Activated T-cell treated with anti-CD3 and anti-CD28 coated beads, Interleukin-2, amount 50 U/mL, for 24 hours (primary cell): Measurements from ENCODE around the gene SRGN.
"Not testable (repeated sequence)": the region's sequence is repeated elsewhere in the genome, so short reads cannot be mapped to it uniquely, and the experiment has no call there.

Source experiments
- DNase-seq: peaks from one replicate; pipeline ENCODE4 v3.0.0-alpha.2; 2020
- H3K27ac Mint-ChIP-seq: 2 replicates; pipeline ENCODE4 v1.8.0; 2020; ENCODE audit warnings: mild to moderate bottlenecking, mixed read lengths
- H3K27me3 Mint-ChIP-seq: 2 replicates; pipeline ENCODE4 v1.8.0; 2020; ENCODE audit warnings: mixed read lengths
- H3K36me3 Mint-ChIP-seq: 2 replicates; pipeline ENCODE4 v1.8.0; 2020; ENCODE audit warnings: low read depth, mixed read lengths
- H3K4me1 Mint-ChIP-seq: 2 replicates; pipeline ENCODE4 v1.8.0; 2020; ENCODE audit warnings: low read depth, mixed read lengths
- H3K4me3 Mint-ChIP-seq: 2 replicates; pipeline ENCODE4 v1.8.0; 2020; ENCODE audit warnings: mild to moderate bottlenecking, moderate library complexity, mixed read lengths
- H3K9me3 Mint-ChIP-seq: 2 replicates; pipeline ENCODE4 v1.8.0; 2020; ENCODE audit warnings: mixed read lengths

The SRGN gene

GRCh38 chr10:69123747-69124562 is 36.1 kb downstream of the SRGN start, which contains the start of gene VPS26A:
TSS of gene VPS26A (plus strand) at chr10:69124178. CDS start at chr10:69124278, 100 bp downstream.
- Mint-ChIP-seq H3K27me3 (no peaks in the 10 kb centered on the region), H3K4me1 (peaks cover 40% of the 10 kb centered on the region), H3K9me3 (no peaks in the 10 kb centered on the region), H3K36me3 (peaks cover 6% of the 10 kb centered on the region), H3K4me3 (peak within 1 kb of the TSS; percentile 93), H3K27ac (peak within 1 kb of the TSS; percentile 97)
- DNase-seq, result peak; percentile 100

GRCh38 chr10:69124563-69125268 is 36.8 kb downstream of the SRGN start:
- peaks cover 6% of the 10 kb centered on the region for H3K36me3 Mint-ChIP-seq

GRCh38 chr10:69125554-69125953 is 37.7 kb downstream of the SRGN start:
- peaks cover 6% of the 10 kb centered on the region for H3K36me3 Mint-ChIP-seq
- peaks cover 47% of the 10 kb centered on the region for H3K4me1 Mint-ChIP-seq
- no peak for DNase-seq
- H3K27me3 Mint-ChIP-seq, result no peaks in the 10 kb centered on the region
- peak overlapping the region; percentile 93 for H3K4me3 Mint-ChIP-seq
- no peaks in the 10 kb centered on the region for H3K9me3 Mint-ChIP-seq
- no peak overlapping the region for H3K27ac Mint-ChIP-seq

More at GRCh38 chr10:69124563-69125268, 36.8 kb downstream of the SRGN start:
- peak; percentile 52 for DNase-seq
- peaks cover 45% of the 10 kb centered on the region for H3K4me1 Mint-ChIP-seq
- H3K27me3 Mint-ChIP-seq, result no peaks in the 10 kb centered on the region
- H3K9me3 Mint-ChIP-seq, result no peaks in the 10 kb centered on the region
- H3K4me3 Mint-ChIP-seq, result peak overlapping the region; percentile 93
- peak overlapping the region; percentile 93 for H3K27ac Mint-ChIP-seq

- H3K27me3 Mint-ChIP-seq, result no peaks in the 10 kb centered on the region
- no peaks in the 10 kb centered on the region for H3K9me3 Mint-ChIP-seq
- DNase-seq, result no peak
- peaks cover 25% of the 10 kb centered on the region for H3K36me3 Mint-ChIP-seq
- H3K4me3 Mint-ChIP-seq, result no peak overlapping the region
- no peak overlapping the region for H3K27ac Mint-ChIP-seq
- peaks cover 45% of the 10 kb centered on the region for H3K4me1 Mint-ChIP-seq
Observed at GRCh38 chr10:69130251-69130650, 42.3 kb downstream of the SRGN start.

GRCh38 chr10:69139961-69140360 is 52.1 kb downstream of the SRGN start:
- H3K36me3 Mint-ChIP-seq, result peaks cover 19% of the 10 kb centered on the region
- H3K4me3 Mint-ChIP-seq, result no peak overlapping the region
- no peak for DNase-seq
- no peak overlapping the region for H3K27ac Mint-ChIP-seq
- H3K27me3 Mint-ChIP-seq, result no peaks in the 10 kb centered on the region
- H3K4me1 Mint-ChIP-seq, result peaks cover 22% of the 10 kb centered on the region
- H3K9me3 Mint-ChIP-seq, result no peaks in the 10 kb centered on the region

GRCh38 chr10:69141304-69141703 is 53.4 kb downstream of the SRGN start:
- no peak for DNase-seq
- H3K27me3 Mint-ChIP-seq, result no peaks in the 10 kb centered on the region
- no peak overlapping the region for H3K4me3 Mint-ChIP-seq
- no peaks in the 10 kb centered on the region for H3K9me3 Mint-ChIP-seq
- H3K36me3 Mint-ChIP-seq, result peaks cover 11% of the 10 kb centered on the region
- H3K27ac Mint-ChIP-seq, result peak overlapping the region; percentile 36
- peaks cover 29% of the 10 kb centered on the region for H3K4me1 Mint-ChIP-seq

GRCh38 chr10:69142074-69142473 is 54.2 kb downstream of the SRGN start:
- not testable (repeated sequence) for H3K9me3 Mint-ChIP-seq, H3K4me3 Mint-ChIP-seq, DNase-seq, H3K27me3 Mint-ChIP-seq, H3K27ac Mint-ChIP-seq, H3K36me3 Mint-ChIP-seq
- peaks cover 36% of the 10 kb centered on the region for H3K4me1 Mint-ChIP-seq

- H3K27ac Mint-ChIP-seq, result no peak overlapping the region
- H3K27me3 Mint-ChIP-seq, result no peaks in the 10 kb centered on the region
- peaks cover 36% of the 10 kb centered on the region for H3K4me1 Mint-ChIP-seq
- DNase-seq, result no peak
- H3K4me3 Mint-ChIP-seq, result no peak overlapping the region
- peaks cover 3% of the 10 kb centered on the region for H3K36me3 Mint-ChIP-seq
- H3K9me3 Mint-ChIP-seq, result no peaks in the 10 kb centered on the region
Observed at GRCh38 chr10:69142983-69143382, 55.1 kb downstream of the SRGN start.

GRCh38 chr10:69145329-69145728 is 57.4 kb downstream of the SRGN start:
- no peak overlapping the region for H3K27ac Mint-ChIP-seq

GRCh38 chr10:69145864-69146263 is 58.0 kb downstream of the SRGN start:
- Mint-ChIP-seq H3K27ac (no peak overlapping the region), H3K9me3 (no peaks in the 10 kb centered on the region), H3K27me3 (no peaks in the 10 kb centered on the region), H3K4me3 (no peak overlapping the region), H3K4me1 (peaks cover 45% of the 10 kb centered on the region), H3K36me3 (peaks cover 10% of the 10 kb centered on the region)
- no peak for DNase-seq

More at GRCh38 chr10:69145329-69145728, 57.4 kb downstream of the SRGN start:
- Mint-ChIP-seq H3K4me3 (no peak overlapping the region), H3K4me1 (peaks cover 41% of the 10 kb centered on the region), H3K27me3 (no peaks in the 10 kb centered on the region), H3K36me3 (peaks cover 10% of the 10 kb centered on the region), H3K9me3 (no peaks in the 10 kb centered on the region)
- no peak for DNase-seq

GRCh38 chr10:69146759-69147158 is 58.9 kb downstream of the SRGN start:
- H3K27me3 Mint-ChIP-seq, result no peaks in the 10 kb centered on the region
- DNase-seq, result no peak
- no peaks in the 10 kb centered on the region for H3K9me3 Mint-ChIP-seq
- peak overlapping the region; percentile 58 for H3K27ac Mint-ChIP-seq
- H3K4me3 Mint-ChIP-seq, result no peak overlapping the region
- peaks cover 10% of the 10 kb centered on the region for H3K36me3 Mint-ChIP-seq
- peaks cover 44% of the 10 kb centered on the region for H3K4me1 Mint-ChIP-seq

- peak overlapping the region; percentile 8 for H3K27ac Mint-ChIP-seq
Observed at GRCh38 chr10:69151984-69152383, 64.1 kb downstream of the SRGN start.

GRCh38 chr10:69153227-69153626 is 65.3 kb downstream of the SRGN start:
- no peak overlapping the region for H3K4me3 Mint-ChIP-seq
- peaks cover 28% of the 10 kb centered on the region for H3K4me1 Mint-ChIP-seq
- H3K36me3 Mint-ChIP-seq, result peaks cover 20% of the 10 kb centered on the region
- no peaks in the 10 kb centered on the region for H3K27me3 Mint-ChIP-seq
- H3K9me3 Mint-ChIP-seq, result no peaks in the 10 kb centered on the region
- no peak for DNase-seq
- H3K27ac Mint-ChIP-seq, result no peak overlapping the region

More at GRCh38 chr10:69151984-69152383, 64.1 kb downstream of the SRGN start:
- H3K36me3 Mint-ChIP-seq, result peaks cover 9% of the 10 kb centered on the region
- H3K4me1 Mint-ChIP-seq, result peaks cover 35% of the 10 kb centered on the region
- H3K9me3 Mint-ChIP-seq, result no peaks in the 10 kb centered on the region
- DNase-seq, result no peak
- no peaks in the 10 kb centered on the region for H3K27me3 Mint-ChIP-seq
- no peak overlapping the region for H3K4me3 Mint-ChIP-seq
